ENCODE measurements around the gene TMEM259.

TMEM259 gene

GRCh38 chr19:1000591-1001537 is 20.1 kb downstream of the TMEM259 start:
- DNase-seq: no peak

GRCh38 chr19:1000095-1000494 is 20.8 kb downstream of the TMEM259 start, which contains the start of gene GRIN3B:
Gene GRIN3B (plus strand): TSS chr19:1000419. CDS start chr19:1000438, 19 bp downstream.
- DNase-seq: peak; percentile 50

DNA sequence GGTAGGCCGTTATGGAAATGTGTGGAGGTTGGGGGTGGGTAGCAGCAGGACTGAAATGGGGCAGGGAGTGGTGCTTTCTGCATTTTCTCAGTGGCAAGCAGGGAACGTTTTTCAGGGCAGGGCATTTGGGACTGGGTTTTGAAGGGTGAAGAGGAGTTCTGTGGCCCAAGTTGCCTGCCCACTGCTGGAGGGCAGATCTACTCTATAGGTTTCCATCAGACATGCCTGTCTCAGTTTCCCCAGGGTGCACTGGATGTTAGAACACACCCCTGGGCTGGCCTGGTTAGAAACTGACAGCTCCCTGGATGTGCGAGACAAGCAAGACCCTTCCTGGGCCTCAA is 21.6 kb downstream of the TMEM259 start:
- DNase-seq: no peak

DNA sequence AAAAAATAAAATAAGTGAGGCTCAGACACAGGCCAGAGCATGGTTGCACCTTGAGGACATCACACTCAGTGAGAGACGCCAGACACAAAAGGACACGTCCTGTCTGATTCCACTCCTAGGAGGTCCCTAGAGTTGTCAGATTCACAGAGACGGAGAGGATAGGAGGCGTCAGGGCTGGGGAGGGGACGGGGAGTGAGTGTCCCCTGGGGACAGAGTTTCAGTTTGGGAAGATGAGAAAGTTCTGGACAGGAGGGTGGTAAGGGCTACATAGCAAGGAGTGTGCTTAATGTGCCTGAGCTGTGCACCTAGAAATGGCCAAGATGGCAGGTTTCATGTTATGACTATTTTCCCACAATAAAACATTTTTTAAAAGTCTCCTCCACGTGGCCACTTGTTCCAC is 22.9 kb downstream of the TMEM259 start:
- no peak for DNase-seq

DNA sequence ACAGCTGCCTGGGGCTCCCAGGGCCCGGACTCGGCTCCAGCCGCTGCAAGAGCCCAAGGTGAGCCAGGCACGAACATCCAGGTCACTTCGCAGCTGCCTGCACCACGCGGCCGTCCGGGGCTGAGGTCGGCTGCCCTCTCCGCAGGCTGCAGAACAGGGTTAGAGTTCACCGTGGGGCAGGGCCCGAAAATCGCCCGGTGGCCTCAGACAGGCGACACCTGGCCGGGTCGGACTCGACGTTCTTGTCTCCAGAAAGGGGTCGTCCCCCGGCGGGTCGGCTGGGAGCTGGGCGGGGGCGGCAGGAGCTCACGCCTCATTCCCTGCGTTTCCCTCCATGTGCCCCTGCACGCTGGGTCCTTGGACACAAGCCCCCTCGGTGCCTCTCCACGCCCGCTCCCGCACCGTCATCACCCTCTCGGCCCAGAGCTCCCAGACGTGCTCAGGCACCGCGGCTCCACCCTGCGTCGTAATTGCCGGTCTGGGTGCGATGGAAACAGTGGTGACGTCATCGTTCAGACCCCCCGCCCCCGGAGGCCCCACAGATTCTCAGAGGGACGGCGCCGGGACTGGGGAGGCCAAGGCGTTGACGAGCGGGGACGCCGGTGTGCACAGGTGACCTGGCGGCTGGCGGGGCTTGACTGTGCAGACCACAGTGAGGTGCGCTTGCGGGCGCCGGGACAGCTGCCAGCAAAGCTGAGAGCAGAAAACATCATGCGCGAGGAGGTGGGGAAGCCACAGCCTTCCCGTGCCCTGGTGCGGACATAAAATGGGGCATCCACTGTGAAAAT is 24.7 kb downstream of the TMEM259 start:
- peak; percentile 48 for DNase-seq

GRCh38 chr19:995051-995827 is 25.7 kb downstream of the TMEM259 start:
- peak; percentile 31 for DNase-seq

GRCh38 chr19:994516-994915 is 26.4 kb downstream of the TMEM259 start:
- no peak for DNase-seq

- DNase-seq: no peak
These were observed 27.0 kb downstream of the TMEM259 start for GRCh38 chr19:993831-994393.

DNA sequence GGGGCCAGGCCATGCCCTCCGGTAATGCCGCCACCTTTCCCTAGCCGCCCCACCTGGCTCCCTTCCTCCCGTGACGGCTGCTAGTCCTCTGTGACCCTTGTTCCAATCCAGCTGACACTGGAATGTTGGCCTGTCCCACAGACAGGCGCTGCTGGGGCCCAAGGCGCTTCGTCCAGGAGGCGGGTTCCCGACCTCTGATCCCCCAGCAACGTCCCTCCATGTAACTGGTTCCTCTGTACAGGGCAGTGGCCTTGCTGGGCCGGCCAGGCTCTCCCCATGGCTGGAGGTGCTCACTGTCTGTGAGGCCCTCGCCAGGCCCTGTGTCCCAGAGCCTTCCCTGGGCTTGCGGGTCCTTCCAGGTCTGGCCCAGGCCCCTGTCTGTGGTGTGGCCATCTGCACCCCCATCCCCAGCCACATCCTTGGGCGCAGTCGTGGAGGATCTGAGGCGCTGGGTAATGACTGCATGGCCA is 27.5 kb downstream of the TMEM259 start:
- no peak for DNase-seq

DNA sequence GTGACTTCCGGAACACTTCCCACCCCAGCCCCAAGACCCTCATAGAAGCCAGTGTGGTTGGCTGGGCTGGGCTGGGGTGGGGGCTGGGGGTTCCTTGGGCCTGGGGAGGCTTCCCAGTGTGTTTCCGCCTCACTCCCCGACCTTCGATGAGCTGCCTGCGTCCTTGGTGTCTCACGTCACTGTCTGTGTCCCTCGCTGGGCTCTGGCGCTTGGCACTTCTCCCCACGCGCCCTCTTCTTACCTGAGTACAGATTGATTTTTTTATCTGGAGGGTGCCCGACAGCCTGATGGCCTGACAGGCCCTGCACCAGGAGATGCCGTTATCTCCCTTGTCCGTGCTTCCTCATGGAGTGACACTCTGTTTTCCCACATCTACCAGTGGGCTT is 28.3 kb downstream of the TMEM259 start:
- no peak for DNase-seq

- DNase-seq: no peak
These were observed 28.8 kb downstream of the TMEM259 start for GRCh38 chr19:991932-992669.

DNA sequence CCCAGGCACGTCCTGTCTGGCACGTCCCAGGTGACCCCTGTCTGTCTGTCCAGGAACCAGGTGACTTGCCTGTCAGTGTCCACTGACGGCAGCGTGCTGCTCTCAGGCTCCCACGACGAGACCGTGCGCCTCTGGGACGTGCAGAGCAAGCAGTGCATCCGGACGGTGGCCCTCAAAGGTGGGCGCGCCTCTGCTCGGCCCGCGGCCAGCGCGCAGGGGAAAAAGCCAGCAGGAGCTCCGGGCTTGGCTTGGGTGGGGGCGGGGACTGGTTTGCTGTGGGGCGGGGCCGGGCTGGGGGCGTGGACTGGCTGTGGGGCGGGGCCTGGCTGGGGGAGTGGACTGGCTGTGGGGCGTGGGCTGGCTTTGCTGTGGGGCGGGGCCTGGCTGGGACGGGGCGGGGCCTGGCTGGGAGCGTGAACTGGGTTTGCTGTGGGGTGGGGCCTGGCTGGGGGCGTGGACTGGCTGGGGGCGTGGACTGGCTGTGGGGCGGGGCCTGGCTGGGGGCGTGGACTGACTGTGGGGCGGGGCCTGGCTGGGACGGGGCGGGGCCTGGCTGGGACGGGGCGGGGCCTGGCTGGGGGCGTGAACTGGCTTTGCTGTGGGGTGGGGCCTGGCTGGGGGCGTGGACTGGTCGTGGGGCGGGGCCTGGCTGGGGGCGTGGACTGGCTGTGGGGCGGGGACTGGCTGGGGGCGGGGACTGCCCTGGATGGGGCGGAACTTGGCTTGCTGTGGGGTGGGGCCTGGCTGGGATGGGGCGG is 29.6 kb downstream of the TMEM259 start:
- no peak for DNase-seq

- no peak for DNase-seq
These were observed 30.2 kb downstream of the TMEM259 start for GRCh38 chr19:990746-991145.

DNA sequence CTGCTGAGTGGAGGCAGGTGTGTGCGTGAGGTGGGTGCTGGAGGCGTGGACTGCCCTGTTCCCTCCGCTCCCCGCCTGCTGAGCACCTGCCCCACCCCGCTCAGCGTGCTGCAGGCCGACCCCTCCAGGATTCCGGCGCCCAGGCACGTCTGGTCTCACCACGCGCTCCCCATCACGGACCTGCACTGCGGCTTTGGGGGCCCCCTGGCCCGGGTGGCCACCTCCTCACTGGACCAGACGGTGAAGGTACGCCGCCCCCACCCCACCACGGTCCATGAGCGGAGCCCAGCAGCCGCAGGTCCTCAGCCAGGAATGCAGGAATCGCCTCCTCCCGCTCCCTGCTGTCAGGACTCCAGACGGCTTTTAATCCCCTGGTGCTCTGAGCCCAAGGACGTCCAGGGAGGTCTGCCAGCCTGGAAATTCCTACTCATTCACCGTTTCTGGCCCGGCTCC is 30.8 kb downstream of the TMEM259 start:
- no peak for DNase-seq

DNA sequence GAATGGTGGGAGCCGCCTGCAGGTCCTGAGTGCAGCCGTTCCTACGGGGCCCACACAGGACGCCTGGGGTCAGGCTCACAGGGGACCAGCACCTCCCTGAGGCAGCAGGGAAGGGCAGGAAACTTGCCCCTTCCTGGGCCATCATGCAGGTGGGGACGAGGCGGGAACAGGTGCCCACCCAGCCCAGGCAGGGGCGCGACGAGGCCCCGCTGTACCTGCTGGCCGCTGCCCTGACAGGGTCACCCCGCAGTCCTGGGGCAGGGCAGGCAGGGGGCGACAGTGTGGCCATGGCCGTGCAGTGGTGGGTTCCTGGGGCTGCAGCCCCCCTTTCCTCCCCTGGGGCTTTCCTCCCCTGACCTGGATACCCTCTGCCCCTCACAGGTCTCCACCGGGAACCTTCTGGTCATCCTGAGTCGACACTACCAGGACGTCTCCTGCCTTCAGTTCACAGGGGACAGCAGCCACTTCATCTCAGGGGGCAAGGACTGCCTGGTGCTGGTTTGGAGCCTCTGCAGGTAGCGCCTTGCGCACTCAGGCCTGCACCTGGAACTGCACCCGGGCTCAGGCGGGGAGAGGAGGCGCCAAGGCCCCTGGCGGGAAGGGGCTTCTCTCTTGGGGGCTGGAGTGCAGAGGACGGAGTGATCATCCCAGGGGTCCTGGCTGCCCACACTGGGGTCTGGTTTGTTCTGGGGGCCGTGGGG is 31.4 kb downstream of the TMEM259 start:
- no peak for DNase-seq

DNA sequence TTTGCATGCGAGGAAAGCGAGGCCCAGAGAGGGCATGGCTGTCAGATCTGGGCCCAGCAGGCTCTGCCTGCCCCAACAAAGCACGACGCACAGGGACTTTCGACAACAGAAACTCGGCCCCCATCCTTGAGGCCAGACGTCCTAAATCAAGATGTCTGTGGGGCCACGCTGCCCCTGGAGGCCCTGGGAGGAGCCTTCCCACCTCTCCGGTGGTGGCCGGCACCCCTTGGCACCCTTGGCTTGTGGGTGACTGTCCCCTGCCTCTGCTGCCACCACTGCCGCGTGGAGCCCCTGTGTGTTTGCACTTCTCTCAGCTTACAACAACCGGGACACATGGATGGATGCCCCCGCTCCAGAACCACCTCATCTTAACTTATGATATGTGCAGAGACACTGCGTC is 32.4 kb downstream of the TMEM259 start:
- no peak for DNase-seq

- DNase-seq: no peak
These were observed 32.8 kb downstream of the TMEM259 start for GRCh38 chr19:988081-988480.

DNA sequence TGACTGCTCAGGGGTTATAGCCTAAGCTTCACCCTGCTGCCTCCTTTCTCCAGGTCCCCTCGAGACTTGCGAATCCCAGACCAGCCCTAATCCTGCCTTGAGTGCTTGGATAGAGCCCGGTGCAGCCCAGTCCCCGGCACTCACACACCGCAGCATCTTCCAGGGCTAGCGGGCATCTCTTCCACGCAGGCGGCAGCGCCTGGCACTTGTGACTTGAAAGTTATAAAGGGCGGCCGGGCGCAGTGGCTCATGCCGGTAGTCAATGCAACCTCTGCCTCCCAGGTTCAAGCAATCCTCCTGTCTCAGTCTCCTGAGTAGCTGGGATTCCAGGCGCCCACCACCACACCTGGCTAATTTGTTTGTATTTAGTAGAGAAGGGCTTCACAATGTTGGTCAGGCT is 34.8 kb downstream of the TMEM259 start:
- no peak for DNase-seq

DNA sequence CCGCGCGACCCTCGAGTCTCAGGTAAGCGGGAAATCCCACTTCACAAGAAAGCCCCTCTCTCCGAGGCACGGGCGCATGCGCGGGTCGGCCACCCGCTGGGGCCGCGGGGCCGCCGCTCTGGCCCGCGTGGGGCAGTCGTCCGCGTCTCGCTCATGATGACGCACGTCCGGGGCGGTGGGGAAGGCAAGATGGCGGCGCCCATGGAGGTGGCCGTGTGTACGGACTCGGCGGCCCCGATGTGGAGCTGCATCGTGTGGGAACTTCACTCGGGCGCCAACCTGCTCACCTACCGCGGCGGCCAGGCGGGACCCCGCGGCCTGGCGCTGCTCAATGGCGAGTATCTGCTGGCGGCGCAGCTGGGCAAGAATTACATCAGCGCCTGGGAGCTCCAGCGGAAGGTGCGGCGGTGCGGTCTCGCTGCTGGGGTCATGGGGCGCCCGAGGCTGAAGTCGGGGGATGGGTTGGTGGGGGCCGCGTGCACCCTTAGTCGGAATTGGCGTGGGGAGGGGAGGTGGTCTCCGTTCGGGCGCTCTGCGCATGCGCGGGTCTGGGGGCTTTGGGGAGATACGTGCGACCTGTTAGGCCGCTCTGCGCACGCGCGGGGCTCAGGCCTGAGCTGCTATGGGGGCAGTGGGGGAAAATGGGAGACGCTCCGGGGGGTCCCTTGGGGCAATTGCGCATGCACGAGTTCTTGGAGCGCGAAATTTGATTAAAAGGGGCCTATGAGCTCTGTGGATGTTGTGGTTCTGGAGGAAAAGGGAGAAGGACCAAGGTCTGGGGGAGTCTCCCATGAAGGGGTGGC is 36.6 kb downstream of the TMEM259 start, which contains the start of gene WDR18:
Gene WDR18 (plus strand): TSS at position 181 of the 803 bp plus-strand sequence. CDS start 9 bp downstream, at position 190.
- DNase-seq: peak; percentile 91

Measured in hematopoietic multipotent progenitor cell treated with erythropoietin and hydrocortisone succinate and interleukin-3 and kit ligand, for 8 days (in vitro differentiated cells).